Thyroid gland (tissue), 4 donors: ENCODE data around the gene NCK1. TPM values are rescaled to one million over a fixed set of nuclear protein-coding genes. Genes with fewer than 3 reads are reported as not detected.

Source experiments
- DNase-seq, 2 donors: peaks; one replicate each; pipeline ENCODE4 v3.0.0-alpha.2; 2019
- H3K27ac ChIP-seq, 3 donors: fragments of 200-600 bp; sonication (generic); 1 replicate in 2 of 3; 2 replicates in 1 of 3; pipeline ENCODE4 v1.5.1; 2016 to 2019; ENCODE audit warnings: mild to moderate bottlenecking in 1 of 3, moderate library complexity in 1 of 3
- H3K27me3 ChIP-seq: fragments of 200-600 bp; sonication (generic); one replicate; pipeline ENCODE4 v1.5.1; 2019
- H3K36me3 ChIP-seq, 2 donors: fragments of 200-600 bp; sonication (generic); one replicate each; pipeline ENCODE4 v1.5.1; 2016 to 2019
- H3K4me1 ChIP-seq, 2 donors: fragments of 200-600 bp; sonication (generic); one replicate each; pipeline ENCODE4 v1.5.1; 2017 to 2019
- H3K4me3 ChIP-seq, 3 donors: fragments of 200-600 bp; sonication (generic); replicated peaks in 1 of 3; 1 replicate in 2 of 3; 2 replicates in 1 of 3; pipeline ENCODE4 v1.5.1; 2016; ENCODE audit warnings: mild to moderate bottlenecking in 1 of 3
- H3K9me3 ChIP-seq: fragments of 200-600 bp; sonication (generic); one replicate; pipeline ENCODE4 v1.5.1; 2017
- CTCF ChIP-seq, 6 experiments: fragments of 200-600 bp in 3 of 6; fragments of 450-650 bp in 3 of 6; sonication (generic) in 3 of 6; IDR thresholded peaks; one replicate each; pipeline ENCODE4 v1.5.1; 2016 to 2019; ENCODE audit warnings: antibody characterized with exemption in 6 of 6, mild to moderate bottlenecking in 2 of 6, inconsistent platforms in 1 of 6, moderate library complexity in 1 of 6
- POLR2A ChIP-seq, 2 donors: fragments of 450-650 bp; IDR thresholded peaks; one replicate each; pipeline ENCODE4 v1.6.1; 2017; ENCODE audit warnings: antibody characterized with exemption in 2 of 2, mild to moderate bottlenecking in 2 of 2, moderate library complexity in 1 of 2
- WGBS, 2 donors: methylation state at CpG; one replicate each; pipeline ENCODE4 v1.1.5; 2017; 5-methylcytosine and 5-hydroxymethylcytosine counted together
- intact Hi-C: fragments of 100-400 bp; cut with DNase I; formaldehyde crosslinking; loops from one replicate; pipeline ENCODE4 v1.15.1; 2023
- total RNA-seq, 4 donors: library from RNA; depleted of rRNA; stranded (reverse); fragments of >200 nt; gene quantifications; one replicate each; pipeline ENCODE4 v1.2.3, GENCODE V29; 2016

Gene NCK1
- total RNA-seq, 4 donors from 2014 or later = 46.1 to 64.4 (median 47.0) TPM

- no peak overlapping the region for H3K27ac ChIP-seq
- no peak overlapping the region for H3K4me3 ChIP-seq
- no peaks in the 10 kb centered on the region for H3K27me3 ChIP-seq
- H3K9me3 ChIP-seq = no peaks in the 10 kb centered on the region
- TF ChIP-seq CTCF (IDR thresholded peaks at IDR 0.05) (no peak), POLR2A (IDR thresholded peaks at IDR 0.05) (no peak)
- intact Hi-C loops = no loop called here
- no peaks in the 10 kb centered on the region for H3K36me3 ChIP-seq
- peaks cover 0 to 8% of the 10 kb centered on the region in 2 donors for H3K4me1 ChIP-seq
- 97 to 100% methylated on average over 1 of the region's 1 CpG for WGBS, 2 donors
- DNase-seq = no peak
Measured at GRCh38 chr3:136913168-136913567, 51.2 kb downstream of the NCK1 start.

GRCh38 chr3:136914739-136915138 lies 52.7 kb downstream of the NCK1 start:
- TF ChIP-seq POLR2A (IDR thresholded peaks at IDR 0.05) (no peak), CTCF (IDR thresholded peaks at IDR 0.05) (no peak)
- Histone ChIP-seq H3K27ac (no peak overlapping the region), H3K36me3 (no peaks in the 10 kb centered on the region), H3K4me3 (no peak overlapping the region), H3K27me3 (no peaks in the 10 kb centered on the region), H3K9me3 (no peaks in the 10 kb centered on the region), H3K4me1 (no peaks in the 10 kb centered on the region)
- DNase-seq = no peak
- WGBS, 2 donors = 90% methylated on average over 3 of the region's 3 CpGs
- intact Hi-C loops = no loop called here

DNA sequence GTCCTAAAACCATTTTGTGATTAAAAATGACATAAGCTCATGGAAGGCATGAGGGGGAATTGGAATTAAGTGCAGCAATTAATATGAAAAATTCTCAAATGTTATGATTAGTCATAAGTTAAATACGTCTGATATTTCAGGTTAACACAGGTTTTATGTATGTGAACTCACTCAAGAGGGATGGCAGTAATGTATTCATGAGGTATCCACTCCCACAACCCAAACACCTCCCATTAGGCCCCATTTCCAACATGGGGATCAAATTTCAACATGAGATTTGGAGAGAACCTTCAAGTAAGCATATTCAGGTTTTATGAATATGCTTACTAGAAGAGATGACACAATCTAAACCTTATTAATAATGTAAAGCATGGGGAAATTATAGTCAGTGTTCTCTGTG lies 54.2 kb downstream of the NCK1 start:
- 95 to 98% methylated on average over 1 of the region's 1 CpG for WGBS, 2 donors
- H3K27me3 ChIP-seq = no peaks in the 10 kb centered on the region
- no peaks in the 10 kb centered on the region for H3K36me3 ChIP-seq
- intact Hi-C loops = no loop called here
- no peak overlapping the region for H3K27ac ChIP-seq
- H3K4me3 ChIP-seq = no peak overlapping the region
- H3K9me3 ChIP-seq = no peaks in the 10 kb centered on the region
- no peak for DNase-seq
- no peaks in the 10 kb centered on the region for H3K4me1 ChIP-seq
- TF ChIP-seq CTCF (IDR thresholded peaks at IDR 0.05) (no peak), POLR2A (IDR thresholded peaks at IDR 0.05) (no peak)

DNA sequence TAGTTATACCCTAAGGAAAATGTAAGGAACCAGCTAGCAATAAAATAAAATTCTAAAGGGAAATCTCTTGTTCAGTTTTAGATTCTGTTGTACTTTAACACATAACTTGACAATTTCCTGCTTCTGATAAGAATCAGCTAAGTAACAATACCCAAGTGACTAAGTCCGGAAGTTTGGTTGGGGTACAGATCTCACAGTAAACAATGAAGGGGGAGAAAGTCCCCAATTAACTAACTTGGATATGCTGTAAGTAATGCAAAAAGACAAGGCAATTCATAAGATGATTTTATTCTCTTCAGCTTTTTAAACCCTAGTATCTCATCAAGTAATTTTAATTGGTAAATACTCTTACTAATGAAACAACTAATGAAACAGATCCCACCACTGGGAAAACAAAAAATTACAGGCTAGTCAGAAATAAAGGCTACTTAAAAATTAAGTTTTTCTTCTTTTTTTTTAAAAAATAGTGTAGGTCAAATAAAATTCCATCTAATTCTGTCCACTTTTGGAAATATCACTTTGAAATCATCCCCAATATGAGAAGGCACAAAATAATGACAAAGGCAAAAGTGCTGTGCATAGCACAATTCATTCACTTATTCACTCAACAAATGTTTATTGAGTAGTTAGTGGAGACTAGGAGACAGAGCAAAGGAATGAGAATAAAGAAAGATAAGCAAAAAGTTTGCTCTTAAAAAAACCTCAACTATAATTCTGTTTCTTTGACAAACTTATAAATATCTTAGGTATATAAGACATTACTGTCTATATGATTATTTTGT lies 58.0 kb downstream of the NCK1 start:
- no peaks in the 10 kb centered on the region for H3K9me3 ChIP-seq
- H3K4me1 ChIP-seq = peaks cover 0 to 4% of the 10 kb centered on the region in 2 donors
- H3K36me3 ChIP-seq = no peaks in the 10 kb centered on the region
- 60 to 69% methylated on average over 1 of the region's 1 CpG for WGBS, 2 donors
- H3K27ac ChIP-seq = peak overlapping the region in 1 of 3 donors; percentile 14
- H3K4me3 ChIP-seq = no peak overlapping the region
- no peaks in the 10 kb centered on the region for H3K27me3 ChIP-seq
- no peak for DNase-seq
- no peak for TF ChIP-seq CTCF (IDR thresholded peaks at IDR 0.05)
- no peak for TF ChIP-seq POLR2A (IDR thresholded peaks at IDR 0.05)
- intact Hi-C loops = no loop called here

GRCh38 chr3:136920904-136921611 lies 59.0 kb downstream of the NCK1 start:
- no peaks in the 10 kb centered on the region for H3K27me3 ChIP-seq
- H3K4me3 ChIP-seq = no peak overlapping the region
- TF ChIP-seq POLR2A (IDR thresholded peaks at IDR 0.05) (no peak), CTCF (IDR thresholded peaks at IDR 0.05) (no peak)
- H3K36me3 ChIP-seq = no peaks in the 10 kb centered on the region
- no peak overlapping the region for H3K27ac ChIP-seq
- intact Hi-C loops = no loop called here
- H3K4me1 ChIP-seq = peaks cover 0 to 5% of the 10 kb centered on the region in 2 donors
- no peaks in the 10 kb centered on the region for H3K9me3 ChIP-seq
- 92 to 93% methylated on average over 4 of the region's 4 CpGs for WGBS, 2 donors
- no peak for DNase-seq
